NCI-H1694 (cell line): ENCODE data around the gene SLCO4C1.
"Not testable (repeated sequence)": the region's sequence is repeated elsewhere in the genome, so short reads cannot be mapped to it uniquely, and the experiment has no call there.

ENCODE experiments used
- DNase-seq: peaks from one replicate; lab custom pipeline; 2025; lab: John Stamatoyannopoulos, UW

Gene SLCO4C1, protein sequence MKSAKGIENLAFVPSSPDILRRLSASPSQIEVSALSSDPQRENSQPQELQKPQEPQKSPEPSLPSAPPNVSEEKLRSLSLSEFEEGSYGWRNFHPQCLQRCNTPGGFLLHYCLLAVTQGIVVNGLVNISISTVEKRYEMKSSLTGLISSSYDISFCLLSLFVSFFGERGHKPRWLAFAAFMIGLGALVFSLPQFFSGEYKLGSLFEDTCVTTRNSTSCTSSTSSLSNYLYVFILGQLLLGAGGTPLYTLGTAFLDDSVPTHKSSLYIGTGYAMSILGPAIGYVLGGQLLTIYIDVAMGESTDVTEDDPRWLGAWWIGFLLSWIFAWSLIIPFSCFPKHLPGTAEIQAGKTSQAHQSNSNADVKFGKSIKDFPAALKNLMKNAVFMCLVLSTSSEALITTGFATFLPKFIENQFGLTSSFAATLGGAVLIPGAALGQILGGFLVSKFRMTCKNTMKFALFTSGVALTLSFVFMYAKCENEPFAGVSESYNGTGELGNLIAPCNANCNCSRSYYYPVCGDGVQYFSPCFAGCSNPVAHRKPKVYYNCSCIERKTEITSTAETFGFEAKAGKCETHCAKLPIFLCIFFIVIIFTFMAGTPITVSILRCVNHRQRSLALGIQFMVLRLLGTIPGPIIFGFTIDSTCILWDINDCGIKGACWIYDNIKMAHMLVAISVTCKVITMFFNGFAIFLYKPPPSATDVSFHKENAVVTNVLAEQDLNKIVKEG

DNA sequence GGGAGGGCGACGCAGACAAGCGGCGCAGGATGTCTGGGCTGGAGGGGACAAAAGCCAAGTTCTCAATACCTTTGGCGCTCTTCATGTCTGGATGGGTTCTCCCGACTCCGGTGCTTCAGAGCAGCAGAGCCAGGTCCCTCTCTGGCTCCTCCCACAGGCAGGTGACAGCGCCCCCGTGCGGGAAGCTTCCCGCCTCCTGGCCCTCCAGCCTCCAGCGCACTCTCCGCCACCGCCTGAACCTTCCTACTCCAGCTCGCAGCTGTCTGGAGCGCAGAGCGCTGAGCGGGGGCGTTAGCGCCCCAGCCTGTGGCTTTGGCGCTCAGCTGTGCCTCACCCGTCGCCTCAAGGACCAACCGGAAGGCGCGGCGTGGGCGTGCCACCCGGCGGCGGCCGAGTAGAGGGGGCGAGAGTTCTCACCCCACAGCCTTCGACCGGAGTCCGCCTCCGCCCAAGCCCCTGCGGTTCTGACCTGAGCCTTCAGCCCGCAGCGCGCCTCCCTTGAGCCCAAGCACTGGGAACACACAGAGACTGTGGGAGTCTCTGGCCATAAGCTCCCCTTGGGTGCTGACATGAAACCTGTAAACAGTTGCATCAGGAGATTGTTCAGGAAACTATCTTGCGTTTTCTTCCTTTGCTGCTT is at the start of gene SLCO4C1:
TSS of gene SLCO4C1 (minus strand) at position 107 of the 640 bp plus-strand sequence. CDS start at position 85, 22 bp downstream.
- peak; percentile 28 for DNase-seq

DNA sequence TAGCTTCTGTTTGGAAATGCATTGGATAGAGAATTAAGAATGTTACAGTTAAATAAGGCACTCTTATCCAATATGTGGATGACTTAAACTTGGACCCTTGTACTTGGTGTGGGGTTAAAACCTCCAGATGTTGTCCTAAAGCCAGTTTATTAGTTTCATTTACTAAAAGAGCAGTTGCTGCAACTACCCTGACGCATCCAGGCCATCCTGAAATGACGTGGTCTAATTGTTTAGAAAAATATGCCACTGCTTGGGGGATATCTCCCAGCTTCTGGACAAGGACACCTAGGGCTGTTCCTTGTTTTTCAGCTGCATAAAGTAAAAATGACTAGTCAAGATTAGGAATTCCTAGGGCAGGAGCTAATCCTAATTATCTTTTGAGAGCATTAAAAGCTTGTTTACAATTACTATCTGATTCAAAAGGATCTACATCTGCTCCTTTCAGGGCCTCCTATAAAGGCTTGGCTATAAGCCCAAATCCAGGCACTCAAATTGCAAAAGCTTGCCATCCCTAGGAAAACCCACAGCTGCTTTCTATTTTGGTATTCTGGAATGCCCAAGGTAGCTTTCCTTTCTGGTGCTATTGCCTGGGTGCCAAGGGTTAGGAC is 45.7 kb upstream of the SLCO4C1 start:
- DNase-seq = peak; percentile 77

DNA sequence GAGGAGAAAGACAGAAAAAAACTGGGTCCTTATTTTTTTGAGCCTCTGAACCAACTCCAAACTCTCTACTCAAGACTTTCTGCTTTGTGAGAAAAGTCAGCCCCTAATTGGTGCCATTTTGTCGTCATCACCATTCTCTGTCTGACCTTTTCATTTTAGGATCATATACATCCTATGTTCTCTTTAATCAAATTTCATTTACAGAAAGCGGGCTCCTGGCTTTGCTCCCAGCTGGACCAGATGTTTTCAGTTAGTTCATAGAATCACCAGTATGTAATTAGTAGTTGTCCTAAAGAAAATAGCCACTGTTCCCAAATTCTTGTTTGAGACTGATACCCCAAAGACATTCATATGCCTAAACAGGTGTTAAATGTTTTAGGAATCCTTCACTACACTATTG is 28.6 kb upstream of the SLCO4C1 start:
- DNase-seq = no peak

DNA sequence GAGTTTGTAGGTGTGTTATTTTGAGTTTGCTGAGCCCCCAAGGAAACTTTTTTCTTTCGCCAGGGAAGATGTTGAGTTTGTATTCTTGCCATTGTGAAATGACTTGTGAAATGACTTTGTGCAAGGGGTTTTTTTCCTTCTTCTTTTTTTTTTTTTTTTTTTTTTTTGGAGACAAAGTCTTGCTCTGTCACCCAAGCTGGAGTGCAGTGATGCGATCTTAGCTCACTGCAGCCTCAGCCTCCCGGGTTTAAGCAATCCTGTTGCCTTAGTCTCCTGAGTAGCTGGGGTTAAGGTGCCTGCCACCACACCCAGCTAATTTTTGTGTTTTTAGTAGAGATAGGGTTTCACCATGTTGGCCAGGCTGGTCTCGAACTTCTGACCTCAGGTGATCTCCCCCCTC is 22.7 kb upstream of the SLCO4C1 start:
- not testable (repeated sequence) for DNase-seq

DNA sequence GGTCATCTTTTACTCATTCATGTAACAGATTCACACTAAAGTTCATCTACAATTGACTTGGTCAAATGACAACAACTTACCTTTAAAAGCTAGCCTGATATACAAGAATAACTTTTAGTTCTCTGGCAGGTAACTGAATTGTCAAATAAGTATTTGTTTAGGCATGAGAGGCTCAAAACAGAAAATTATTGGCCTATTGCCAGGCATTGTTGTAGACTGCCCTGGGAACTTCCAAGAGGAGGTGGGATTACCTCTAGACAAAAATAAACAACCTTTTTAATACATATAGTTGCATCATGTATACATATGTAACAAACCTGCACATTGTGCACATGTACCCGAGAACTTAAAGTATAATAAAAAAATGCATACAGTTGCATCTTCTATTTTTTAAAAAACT is 18.2 kb upstream of the SLCO4C1 start:
- no peak for DNase-seq

DNA sequence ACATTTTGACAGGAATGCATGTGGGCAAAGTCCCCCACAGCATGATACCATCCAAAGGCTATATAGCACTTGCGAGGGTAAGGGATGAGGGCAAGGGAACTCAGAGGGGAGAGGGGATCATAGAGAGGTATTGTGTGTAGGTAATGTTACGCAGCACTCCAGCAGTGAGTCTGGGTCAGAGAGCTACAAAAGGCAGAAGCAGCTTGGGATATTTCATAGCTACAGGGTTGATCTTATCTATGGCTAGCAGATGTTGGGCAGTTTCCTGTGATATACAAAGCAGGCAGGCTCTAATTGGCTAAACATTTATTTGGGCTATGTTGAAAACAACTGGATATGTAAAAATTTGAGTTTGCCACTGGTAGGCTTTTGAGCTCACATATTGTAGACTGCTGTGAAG is 17.8 kb upstream of the SLCO4C1 start:
- no peak for DNase-seq

DNA sequence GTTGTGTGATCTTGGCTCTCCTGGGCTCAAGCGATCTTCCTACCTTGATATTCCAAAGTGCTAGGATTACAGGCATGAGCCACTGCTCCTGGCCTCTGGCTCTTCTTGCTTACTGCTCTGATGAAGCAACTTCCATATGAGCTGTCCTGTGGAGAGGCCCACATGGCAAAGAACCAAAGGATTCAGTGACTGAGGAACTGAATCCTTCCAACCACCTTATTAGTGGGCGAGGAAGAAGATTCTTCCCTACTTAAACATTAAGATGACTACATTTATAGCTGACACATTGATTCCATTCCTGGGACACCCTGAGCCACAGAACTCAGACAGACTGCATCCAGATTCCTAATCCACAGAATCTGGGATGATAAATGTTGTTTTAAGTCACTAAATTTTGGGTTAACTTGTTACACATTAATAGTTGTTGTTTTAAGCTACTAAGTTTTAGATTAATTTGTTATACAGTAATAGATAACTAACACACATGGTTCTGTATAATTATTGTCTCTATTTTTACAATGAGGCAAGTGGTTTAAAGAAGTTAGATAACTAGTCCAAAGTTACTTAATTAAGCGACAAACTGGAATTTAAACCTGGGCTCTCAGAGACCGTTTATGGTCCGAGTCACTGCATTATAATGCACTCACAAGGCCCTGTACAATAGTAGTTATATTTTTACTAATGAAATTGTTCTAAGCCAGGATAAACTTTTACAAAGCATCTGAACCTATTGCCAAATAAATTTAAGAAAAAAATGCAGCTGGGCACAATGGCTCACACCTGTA is 16.7 kb upstream of the SLCO4C1 start:
- DNase-seq = no peak

DNA sequence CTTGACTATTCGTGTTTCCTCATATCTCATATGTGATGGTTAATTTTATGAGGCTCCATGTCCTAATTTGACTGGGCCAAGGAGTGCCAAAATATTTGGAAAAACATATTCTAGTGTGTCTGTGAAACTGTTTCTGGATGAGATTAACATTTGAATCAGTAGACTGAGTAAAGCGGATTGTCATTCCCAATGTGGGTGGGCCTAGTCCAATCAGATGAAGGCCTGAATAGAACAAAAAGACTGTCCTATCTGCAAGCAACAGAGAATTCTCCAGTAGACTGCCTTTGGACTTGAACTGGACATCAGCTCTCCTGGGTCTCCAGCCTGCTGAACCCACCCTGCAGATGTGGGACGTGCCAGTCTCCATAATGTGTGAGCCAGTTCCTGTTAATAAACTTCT is 13.5 kb upstream of the SLCO4C1 start:
- no peak for DNase-seq

DNA sequence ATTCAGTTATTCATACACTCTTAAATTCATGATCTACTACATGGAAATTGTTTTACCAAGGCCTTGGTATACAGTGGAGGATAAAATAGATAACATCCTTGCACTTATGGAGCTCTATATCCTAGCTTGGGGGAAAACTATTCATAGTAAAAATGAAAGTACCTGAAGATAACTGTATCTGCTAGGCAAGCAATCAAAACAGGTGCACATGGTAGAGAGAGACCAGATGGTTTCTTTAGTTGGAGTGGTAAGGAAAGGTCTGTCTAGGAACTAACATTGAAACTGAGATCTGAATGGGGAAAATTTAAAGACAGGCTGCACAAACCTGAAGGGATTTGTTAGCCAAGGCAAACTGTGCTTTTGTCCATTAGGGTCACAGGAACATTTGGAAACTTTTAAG is 11.1 kb upstream of the SLCO4C1 start:
- DNase-seq = no peak

DNA sequence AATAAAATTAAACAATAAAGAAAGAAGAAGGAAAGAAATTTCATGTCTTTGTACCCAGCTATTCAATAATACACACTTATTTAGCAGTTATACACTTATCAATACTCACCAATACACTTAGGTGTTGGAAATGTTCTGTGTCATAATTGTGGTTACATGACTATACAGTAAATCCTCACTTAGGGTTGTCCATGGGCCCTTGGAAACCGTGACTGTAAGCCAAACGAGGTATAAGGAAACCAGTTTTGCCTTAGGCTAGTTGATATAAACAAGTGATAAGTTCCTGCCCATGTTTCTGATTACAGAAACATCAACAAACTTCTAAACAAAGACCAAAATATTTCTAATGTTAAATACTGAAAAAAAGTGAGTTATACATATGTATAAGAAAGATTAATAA is 10.0 kb upstream of the SLCO4C1 start:
- no peak for DNase-seq

DNA sequence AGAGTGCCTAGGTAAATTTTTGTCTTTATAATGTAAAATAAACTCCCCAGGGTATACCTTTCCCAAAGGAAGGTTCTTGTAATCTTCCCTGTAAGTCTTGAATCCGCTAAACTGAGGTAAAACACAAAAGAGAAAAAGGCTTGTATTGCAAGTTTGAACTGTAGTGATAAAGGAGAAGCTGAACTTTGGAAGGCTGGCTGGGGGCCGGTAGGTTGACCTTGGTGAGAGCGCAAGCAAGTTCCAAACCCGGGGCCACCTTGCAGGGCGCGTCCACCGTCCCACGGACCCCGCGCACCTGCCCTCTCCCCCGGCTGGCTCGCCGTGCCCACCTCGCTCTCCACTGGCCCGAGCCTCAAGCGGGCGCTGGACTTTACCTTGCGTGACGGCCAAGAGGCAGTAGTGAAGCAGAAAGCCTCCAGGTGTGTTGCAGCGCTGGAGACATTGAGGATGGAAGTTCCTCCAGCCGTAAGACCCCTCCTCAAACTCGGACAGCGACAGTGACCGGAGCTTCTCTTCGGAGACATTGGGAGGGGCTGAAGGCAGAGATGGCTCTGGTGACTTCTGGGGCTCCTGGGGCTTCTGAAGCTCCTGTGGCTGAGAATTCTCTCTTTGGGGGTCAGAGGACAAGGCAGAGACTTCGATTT is 428 bp downstream of the SLCO4C1 start:
- no peak for DNase-seq

DNA sequence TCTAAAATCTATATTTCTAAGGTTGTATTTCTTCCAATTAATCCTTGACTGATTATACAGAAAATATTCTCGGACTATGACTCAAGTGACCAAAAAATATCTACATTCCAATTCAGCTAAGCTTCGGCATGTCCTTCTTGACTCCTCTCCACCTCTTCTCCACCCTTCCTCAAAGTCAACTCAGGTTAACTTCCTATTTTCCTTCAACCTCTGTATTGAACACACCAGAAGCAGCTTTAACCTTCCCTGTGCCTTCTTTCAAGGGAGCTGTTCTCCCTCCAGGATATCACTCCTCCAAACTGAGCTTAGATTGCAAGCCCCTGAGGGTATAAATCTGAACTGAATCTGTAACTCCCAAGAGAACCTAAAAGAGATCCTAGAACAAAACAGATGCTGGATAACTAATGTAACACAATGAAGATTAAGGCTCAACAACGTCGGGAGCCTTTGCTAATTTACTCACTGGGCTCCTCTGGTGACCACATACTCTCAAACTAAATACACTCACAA is 1.1 kb downstream of the SLCO4C1 start:
- DNase-seq = no peak

DNA sequence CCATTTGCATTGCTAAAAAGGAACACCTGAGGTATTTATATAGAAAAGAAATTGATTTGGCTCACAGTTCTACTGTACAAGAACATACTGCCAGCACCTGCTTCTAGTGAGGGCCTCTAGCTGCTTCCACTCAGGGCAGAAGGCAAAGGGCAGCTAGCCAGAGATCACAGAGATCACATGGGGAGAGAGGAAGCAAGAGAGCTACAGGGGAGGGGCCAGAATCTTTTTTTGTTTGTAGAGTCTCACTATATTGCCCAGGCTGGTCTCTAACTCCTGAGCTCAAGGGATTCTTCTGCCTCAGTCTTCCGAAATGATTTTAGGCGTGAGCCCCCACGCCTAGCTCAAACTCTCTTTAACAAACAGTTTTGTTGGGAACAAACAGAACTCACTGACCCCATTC is 6.1 kb downstream of the SLCO4C1 start:
- no peak for DNase-seq

DNA sequence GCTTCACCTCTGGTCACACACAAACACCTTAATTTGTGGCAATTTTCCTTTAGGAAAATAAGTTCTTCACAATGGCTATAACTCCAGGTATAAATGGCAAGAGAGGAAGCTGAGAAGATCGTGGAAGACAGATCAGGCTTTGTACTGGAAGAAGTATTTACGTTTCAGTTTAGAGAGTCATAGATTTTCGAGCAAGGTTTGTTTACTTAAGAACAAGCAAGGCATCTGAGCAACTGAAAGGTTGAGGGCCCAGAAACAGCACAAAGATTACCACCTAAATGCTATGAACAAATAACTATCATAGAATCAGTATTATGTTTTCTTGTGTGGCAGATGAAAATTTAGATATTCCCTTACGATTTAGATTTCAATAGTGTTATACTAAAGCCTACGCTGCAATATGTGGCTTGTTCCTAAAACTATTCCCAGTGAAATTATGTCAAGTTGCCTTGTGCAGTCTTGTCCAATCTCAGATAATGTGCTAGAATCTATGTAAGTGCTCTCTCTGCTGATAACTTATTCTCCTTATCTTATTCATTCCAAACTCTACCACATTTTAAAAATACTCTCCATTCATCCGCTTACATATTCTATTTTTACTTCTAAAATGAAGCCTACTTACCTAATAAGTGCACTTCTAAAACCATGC is 6.7 kb downstream of the SLCO4C1 start:
- no peak for DNase-seq

DNA sequence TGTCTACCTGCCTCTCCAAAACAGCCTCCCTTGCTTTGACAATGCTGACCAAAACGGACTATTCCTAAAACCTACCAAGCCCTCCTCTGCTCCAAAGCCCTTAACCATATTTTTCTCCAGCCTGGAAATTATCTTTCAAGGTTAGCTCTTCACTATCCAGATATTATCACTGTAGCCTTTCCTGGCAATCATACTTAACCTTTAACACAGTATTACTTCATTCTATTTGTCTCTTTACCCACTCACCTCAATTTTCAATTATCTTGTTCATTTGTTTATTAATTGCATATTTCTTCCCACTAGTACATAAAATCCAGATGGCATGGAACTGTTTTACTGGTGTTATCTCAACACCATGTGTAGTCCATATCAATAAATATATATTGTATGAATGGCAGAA is 7.5 kb downstream of the SLCO4C1 start:
- DNase-seq = no peak

DNA sequence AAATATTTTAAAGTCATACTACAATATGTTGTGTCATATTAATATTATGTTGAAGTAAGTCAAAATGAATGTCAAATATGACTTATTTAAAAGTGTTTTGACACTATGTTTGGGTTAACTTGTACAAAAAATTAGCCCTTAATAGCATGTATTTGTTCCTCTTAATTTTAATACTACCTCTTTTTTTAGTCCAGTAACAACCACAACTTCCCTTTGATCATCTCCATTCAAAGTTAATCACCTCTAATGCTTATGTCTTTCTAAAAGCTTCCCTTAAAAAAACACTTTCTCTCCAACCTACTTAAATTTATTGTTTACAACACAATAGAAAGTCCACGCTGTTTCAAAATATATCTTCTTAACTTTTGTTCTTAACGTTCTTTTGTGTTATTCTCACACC is 9.6 kb downstream of the SLCO4C1 start:
- no peak for DNase-seq

DNA sequence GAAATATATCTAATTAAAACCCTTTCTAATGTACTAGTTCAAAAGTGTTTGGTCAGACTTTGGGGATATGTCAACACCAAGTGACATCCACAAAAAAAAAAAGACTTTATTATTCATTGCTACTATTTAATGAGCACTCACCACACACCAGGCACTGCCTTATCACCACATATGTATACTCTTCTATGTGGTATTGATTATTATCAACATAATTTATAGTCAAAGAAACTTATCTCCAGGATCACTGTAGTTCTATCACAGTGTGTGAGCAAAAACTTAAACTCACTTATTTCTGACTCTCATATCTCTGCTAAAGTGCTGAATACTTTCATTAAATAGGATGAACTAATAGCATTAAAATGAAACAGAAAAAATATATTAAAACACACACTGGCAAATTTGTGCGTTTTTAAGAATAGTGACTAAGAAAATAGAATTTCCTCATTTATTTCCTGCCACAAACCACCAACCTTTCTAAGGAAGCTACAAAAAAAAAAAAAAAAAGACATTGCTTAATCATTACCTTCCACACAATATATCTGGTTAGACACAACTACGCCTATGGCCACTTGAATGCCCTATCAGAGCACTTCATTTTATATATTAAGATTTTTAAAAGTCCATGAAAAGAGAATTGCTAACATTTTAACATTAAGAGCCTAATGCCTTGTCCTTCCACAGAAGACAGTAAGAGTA is 12.8 kb downstream of the SLCO4C1 start:
- no peak for DNase-seq

DNA sequence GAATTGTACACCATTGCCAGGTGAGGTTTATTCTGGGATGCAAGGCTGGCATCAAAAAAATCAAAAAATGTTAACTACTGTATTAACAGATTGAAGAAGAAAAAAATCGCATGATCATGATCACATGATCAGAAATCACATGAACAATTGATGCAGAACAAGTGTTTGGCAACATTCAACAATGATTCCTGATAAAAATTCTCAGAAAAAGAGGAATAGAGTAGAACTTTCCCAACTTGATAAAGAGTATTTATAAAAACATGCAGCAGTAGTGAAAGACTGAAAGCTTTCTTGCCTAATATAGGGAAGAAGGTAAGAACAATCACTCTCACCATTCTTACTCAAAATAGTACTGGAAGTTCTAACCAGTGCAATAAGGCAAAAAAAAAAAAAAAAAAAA is 16.4 kb downstream of the SLCO4C1 start:
- no peak for DNase-seq

DNA sequence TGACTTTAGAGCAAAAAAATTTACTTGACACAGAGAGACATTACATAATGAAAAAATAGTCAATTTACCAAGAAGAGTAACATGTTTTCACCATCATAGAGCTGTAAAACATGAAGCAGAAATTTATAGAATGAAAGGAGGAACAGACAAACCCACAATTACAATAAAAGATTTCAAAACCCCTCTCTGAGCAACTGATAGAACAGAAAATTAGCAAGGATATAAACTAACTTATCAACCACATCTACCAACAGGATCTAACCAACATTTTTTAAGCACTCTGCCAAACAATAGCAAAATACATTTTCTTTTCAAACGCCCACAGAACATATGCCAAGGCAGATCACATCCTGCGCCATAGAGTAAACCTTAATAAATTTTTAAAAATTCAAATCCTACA is 17.9 kb downstream of the SLCO4C1 start:
- no peak for DNase-seq

DNA sequence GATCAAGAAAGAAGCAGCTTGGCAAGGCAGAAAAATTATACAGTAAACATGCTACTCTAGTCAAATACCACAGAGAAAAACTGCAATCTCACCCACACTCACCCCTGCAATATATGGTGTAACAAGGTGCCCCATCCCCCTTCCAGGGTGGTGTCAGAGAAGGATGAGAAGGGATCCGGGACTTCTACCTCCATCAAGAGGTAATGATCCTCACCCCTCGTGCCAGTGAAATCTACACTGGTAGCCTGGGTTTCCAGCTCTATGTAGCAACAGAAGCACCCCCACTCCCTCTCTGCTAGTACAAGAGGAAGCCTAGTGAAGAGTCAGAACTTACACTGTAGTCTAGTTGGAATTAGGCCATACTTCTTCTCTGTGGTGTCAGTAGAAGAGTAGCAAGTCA is 18.9 kb downstream of the SLCO4C1 start:
- no peak for DNase-seq
